Right hindlimb (tissue), 1 donor: ENCODE results near the gene GPS1.
A peak's percentile ranks its signal among the peaks of the same experiment; 100 is the strongest.

Experiments
- DNase-seq: peaks from one replicate; pipeline ENCODE4 v3.0.0-alpha.2; 2018

Gene GPS1

GRCh38 chr17:82092628-82092994, 40.9 kb downstream of the GPS1 start:
- DNase-seq, result peak; percentile 18

GRCh38 chr17:82092995-82093751, 41.5 kb downstream of the GPS1 start:
- no peak for DNase-seq

GRCh38 chr17:82094931-82095776, 43.5 kb downstream of the GPS1 start:
- DNase-seq, result peak; percentile 18

GRCh38 chr17:82095777-82096708, 44.3 kb downstream of the GPS1 start:
- DNase-seq, result peak; percentile 22

- DNase-seq, result no peak
Measured at GRCh38 chr17:82096709-82097183, 45.0 kb downstream of the GPS1 start.

GRCh38 chr17:82097184-82097918, 45.7 kb downstream of the GPS1 start:
- peak; percentile 57 for DNase-seq

- no peak for DNase-seq
Measured at GRCh38 chr17:82097919-82098168, 46.1 kb downstream of the GPS1 start.

- peak; percentile 97 for DNase-seq
Measured at GRCh38 chr17:82098169-82098938, 46.7 kb downstream of the GPS1 start, which contains the start of gene FASN. Gene FASN (minus strand): TSS chr17:82098236. CDS start chr17:82096445, 1,791 bp downstream.

GRCh38 chr17:82098939-82099763, 47.5 kb downstream of the GPS1 start:
- no peak for DNase-seq

GRCh38 chr17:82100502-82101298, 49.0 kb downstream of the GPS1 start:
- DNase-seq, result no peak

- no peak for DNase-seq
Measured at GRCh38 chr17:82101301-82101715, 49.6 kb downstream of the GPS1 start.

- no peak for DNase-seq
Measured at GRCh38 chr17:82101767-82102679, 50.3 kb downstream of the GPS1 start.

- DNase-seq, result peak; percentile 77
Measured at GRCh38 chr17:82103553-82104451, 52.1 kb downstream of the GPS1 start.

GRCh38 chr17:82104797-82105416, 53.2 kb downstream of the GPS1 start:
- DNase-seq, result no peak

GRCh38 chr17:82105417-82105881, 53.8 kb downstream of the GPS1 start:
- peak; percentile 23 for DNase-seq

GRCh38 chr17:82105882-82106687, 54.4 kb downstream of the GPS1 start:
- DNase-seq, result peak; percentile 58
